ENCODE results near the gene DOCK4. TPM values are rescaled to one million over a fixed set of nuclear protein-coding genes. Genes with fewer than 3 reads are reported as not detected.
A peak's percentile ranks its signal among the peaks of the same experiment; 100 is the strongest.

The DOCK4 gene
- total and polyA plus RNA-seq, 10 of the 15 experiments (the other 5 are each of a cell fraction or from before 2014, with no cell fraction given): 0.03 to 0.73 (median 0.38) TPM

DNA sequence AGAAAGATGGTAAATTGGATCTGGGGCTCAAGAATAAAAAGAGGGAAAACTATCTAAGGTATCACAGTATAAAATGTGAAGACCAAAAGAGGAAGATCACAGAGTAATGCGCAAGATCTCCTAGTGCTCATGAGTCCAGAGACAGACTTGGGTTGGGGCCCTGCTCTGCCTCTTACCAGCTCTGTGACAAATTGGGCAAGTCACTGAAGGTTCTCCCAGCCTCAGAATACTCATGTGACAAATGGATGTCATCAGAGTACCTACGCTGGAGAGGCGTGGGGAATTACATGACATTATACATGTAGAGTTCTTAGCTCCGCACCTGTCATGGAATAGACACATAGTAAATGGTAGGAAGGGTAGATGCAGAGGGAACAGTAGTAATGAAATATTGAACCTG is 124.4 kb downstream of the DOCK4 start:
- Histone ChIP-seq H2AFZ (ENCODE audit: control insufficient read depth, low read depth, low read length) (no peak overlapping the region), H3K4me2 (ENCODE audit: control insufficient read depth, insufficient read depth) (no peak overlapping the region), H3K9me3 (replicated peaks; ENCODE audit: control insufficient read depth, insufficient read depth, low read length) (no peaks in the 10 kb centered on the region; the same call in 2 of the 3 replicates), H3K4me3 (no peak overlapping the region), H3K79me2 (ENCODE audit: control insufficient read depth, insufficient read depth, low read length) (no peaks in the 10 kb centered on the region), H3K27ac (ENCODE audit: control insufficient read depth, insufficient read depth) (no peak overlapping the region), H4K20me1 (ENCODE audit: control insufficient read depth, insufficient read depth) (no peaks in the 10 kb centered on the region), H3K4me1 (ENCODE audit: control insufficient read depth, insufficient read depth, low read length) (peaks cover 28% of the 10 kb centered on the region), H3K27me3 (replicated peaks in 1 of 2; ENCODE audit: control insufficient read depth in 2 of 2, insufficient read depth in 2 of 2, low read length in 1 of 2) (no peaks in the 10 kb centered on the region), H3K9ac (ENCODE audit: control insufficient read depth, insufficient read depth, low read length) (no peak overlapping the region), H3K36me3 (ENCODE audit: control insufficient read depth in 2 of 2, insufficient read depth in 2 of 2, low read length in 1 of 2) (no peaks in the 10 kb centered on the region)
- BruUV-seq (replicated peaks): no TSS peak
- TF ChIP-seq RBBP5 (conservative IDR thresholded peaks at IDR 0.05): no peak
- TF ChIP-seq, protein P1, sequence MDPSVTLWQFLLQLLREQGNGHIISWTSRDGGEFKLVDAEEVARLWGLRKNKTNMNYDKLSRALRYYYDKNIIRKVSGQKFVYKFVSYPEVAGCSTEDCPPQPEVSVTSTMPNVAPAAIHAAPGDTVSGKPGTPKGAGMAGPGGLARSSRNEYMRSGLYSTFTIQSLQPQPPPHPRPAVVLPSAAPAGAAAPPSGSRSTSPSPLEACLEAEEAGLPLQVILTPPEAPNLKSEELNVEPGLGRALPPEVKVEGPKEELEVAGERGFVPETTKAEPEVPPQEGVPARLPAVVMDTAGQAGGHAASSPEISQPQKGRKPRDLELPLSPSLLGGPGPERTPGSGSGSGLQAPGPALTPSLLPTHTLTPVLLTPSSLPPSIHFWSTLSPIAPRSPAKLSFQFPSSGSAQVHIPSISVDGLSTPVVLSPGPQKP (IDR thresholded peaks at IDR 0.05; ENCODE audit: low read depth, low read length): no peak
- no peak for FAIRE-seq
- RAD21 ChIA-PET (ENCODE audit: unreplicated experiment): no interaction called here
- CTCF ChIA-PET: interaction anchor here (1.9 kb wide), 1 partner anchor 415 kb away, joined by 4 read pairs; no protein-coding TSS in a partner anchor
- POLR2A ChIA-PET: no interaction called here
- SMC1A ChIA-PET (ENCODE audit: uncharacterized antibody, unreplicated experiment): interaction anchor here (0.6 kb wide), 1 partner anchor 132 kb away, joined by 3 read pairs; no protein-coding TSS in a partner anchor
- 98% methylated on average over 4 of the region's 4 CpGs for WGBS (ENCODE audit: insufficient coverage, insufficient replicate concordance, low lambda C conversion rate, missing lambda C conversion rate)
- intact Hi-C loops (cut with micrococcal nuclease; ENCODE audit: unreplicated experiment): loop anchor here (5.0 kb wide), 1 partner anchor 126 kb away; the partner anchor contains the start of genes DOCK4 and ZNF277
- in situ Hi-C loops (cut with MboI): no loop called here
- ATAC-seq: no peak
- no peak for DNase-seq (ENCODE audit: low read depth, low spot score)

DNA sequence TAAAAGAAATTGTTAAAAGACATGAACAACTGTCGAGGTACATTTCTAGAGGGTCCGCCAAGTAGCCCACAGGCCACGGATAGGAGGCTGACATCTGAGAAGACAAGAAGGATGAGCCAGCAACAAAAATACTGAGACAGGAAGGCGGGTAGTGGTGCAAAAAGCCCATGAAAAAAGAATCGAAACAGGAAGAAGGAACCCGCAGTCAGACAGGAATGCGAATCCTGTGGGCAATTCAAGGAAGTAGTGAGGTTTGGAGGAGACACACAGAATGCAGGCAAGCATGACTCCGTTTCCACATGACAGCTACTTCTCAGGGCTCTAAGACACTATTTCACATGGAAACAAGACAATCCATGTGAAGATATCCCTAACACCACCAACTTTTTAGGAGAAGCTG is 125.2 kb downstream of the DOCK4 start:
- FAIRE-seq (no peak), DNase-seq (ENCODE audit: low read depth, low spot score) (peak; percentile 64), ATAC-seq (peak; percentile 55)
- no peaks in the 10 kb centered on the region for H4K20me1 ChIP-seq (ENCODE audit: control insufficient read depth, insufficient read depth)
- no TSS peak for BruUV-seq (replicated peaks)
- H3K9me3 ChIP-seq (replicated peaks; ENCODE audit: control insufficient read depth, insufficient read depth, low read length): no peaks in the 10 kb centered on the region; the same call in 2 of the 3 replicates
- H3K4me3 ChIP-seq: peak overlapping the region; percentile 44; the same call in 1 of the 2 replicates
- H3K79me2 ChIP-seq (ENCODE audit: control insufficient read depth, insufficient read depth, low read length): no peaks in the 10 kb centered on the region
- peaks cover 28% of the 10 kb centered on the region for H3K4me1 ChIP-seq (ENCODE audit: control insufficient read depth, insufficient read depth, low read length)
- in situ Hi-C loops (cut with MboI): no loop called here
- peak overlapping the region; percentile 70 for H3K4me2 ChIP-seq (ENCODE audit: control insufficient read depth, insufficient read depth)
- H3K27me3 ChIP-seq (replicated peaks in 1 of 2; ENCODE audit: control insufficient read depth in 2 of 2, insufficient read depth in 2 of 2, low read length in 1 of 2): no peaks in the 10 kb centered on the region
- WGBS (ENCODE audit: insufficient coverage, insufficient replicate concordance, low lambda C conversion rate, missing lambda C conversion rate): 0% methylated on average over 8 of the region's 8 CpGs
- RAD21 ChIA-PET (ENCODE audit: unreplicated experiment): interaction anchor here (1.4 kb wide), 1 partner anchor 25 kb away, joined by 6 read pairs; no protein-coding TSS in a partner anchor
- POLR2A ChIA-PET: interaction anchor here (1.5 to 1.7 kb wide), 2 partner anchors 10 to 25 kb away, joined by 5 to 7 read pairs; no protein-coding TSS in a partner anchor
- CTCF ChIA-PET: interaction anchor here (1.1 to 1.9 kb wide), 2 partner anchors 150 to 415 kb away, joined by 3 to 4 read pairs; no protein-coding TSS in a partner anchor
- intact Hi-C loops (cut with micrococcal nuclease; ENCODE audit: unreplicated experiment): loop anchor here (5.0 kb wide), 1 partner anchor 126 kb away; the partner anchor contains the start of genes DOCK4 and ZNF277
- no peaks in the 10 kb centered on the region for H3K36me3 ChIP-seq (ENCODE audit: control insufficient read depth in 2 of 2, insufficient read depth in 2 of 2, low read length in 1 of 2)
- SMC1A ChIA-PET (ENCODE audit: uncharacterized antibody, unreplicated experiment): interaction anchor here (0.6 to 3.2 kb wide), 2 partner anchors 132 to 371 kb away, joined by 3 to 7 read pairs; no protein-coding TSS in a partner anchor
- H2AFZ ChIP-seq (ENCODE audit: control insufficient read depth, low read depth, low read length): peak overlapping the region; percentile 68
- H3K27ac ChIP-seq (ENCODE audit: control insufficient read depth, insufficient read depth): peak overlapping the region; percentile 61
- peak overlapping the region; percentile 22; the same call in 1 of the 2 replicates for H3K9ac ChIP-seq (ENCODE audit: control insufficient read depth, insufficient read depth, low read length)
- peak in 1 of 2 experiments; percentile 99; a peak in 2 of 4 replicates for TF ChIP-seq ETV6 (conservative IDR thresholded peaks at IDR 0.05 in 1 of 2, IDR thresholded peaks at IDR 0.05 in 1 of 2; ENCODE audit: borderline replicate concordance in 1 of 2, low read depth in 1 of 2)
- peak; percentile 83 for TF ChIP-seq IKZF1 (conservative IDR thresholded peaks at IDR 0.05)
- 0 out of 2 replicates have a peak, but pooled peaks have one; percentile 12 for TF ChIP-seq BCL11A (IDR thresholded peaks at IDR 0.05; ENCODE audit: low read depth, low read length)
- TF ChIP-seq PAX5 (IDR thresholded peaks at IDR 0.05; ENCODE audit: borderline replicate concordance, low read depth, low read length): peak; percentile 100
- peak; percentile 51 to 76 for TF ChIP-seq IKZF2 (IDR thresholded peaks at IDR 0.05)
- TF ChIP-seq, protein P2, sequence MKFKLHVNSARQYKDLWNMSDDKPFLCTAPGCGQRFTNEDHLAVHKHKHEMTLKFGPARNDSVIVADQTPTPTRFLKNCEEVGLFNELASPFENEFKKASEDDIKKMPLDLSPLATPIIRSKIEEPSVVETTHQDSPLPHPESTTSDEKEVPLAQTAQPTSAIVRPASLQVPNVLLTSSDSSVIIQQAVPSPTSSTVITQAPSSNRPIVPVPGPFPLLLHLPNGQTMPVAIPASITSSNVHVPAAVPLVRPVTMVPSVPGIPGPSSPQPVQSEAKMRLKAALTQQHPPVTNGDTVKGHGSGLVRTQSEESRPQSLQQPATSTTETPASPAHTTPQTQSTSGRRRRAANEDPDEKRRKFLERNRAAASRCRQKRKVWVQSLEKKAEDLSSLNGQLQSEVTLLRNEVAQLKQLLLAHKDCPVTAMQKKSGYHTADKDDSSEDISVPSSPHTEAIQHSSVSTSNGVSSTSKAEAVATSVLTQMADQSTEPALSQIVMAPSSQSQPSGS (IDR thresholded peaks at IDR 0.05; ENCODE audit: low read length): peak; percentile 53
- TF ChIP-seq WRNIP1 (IDR thresholded peaks at IDR 0.05; ENCODE audit: borderline replicate concordance, low read depth, low read length): no peak
- peak; percentile 40; the same call in 1 of the 2 replicates for TF ChIP-seq NFIC (IDR thresholded peaks at IDR 0.05; ENCODE audit: low read depth, low read length)
- TF ChIP-seq MEF2A (IDR thresholded peaks at IDR 0.05; ENCODE audit: insufficient read depth, low read depth, low read length): no peak
- TF ChIP-seq EED (IDR thresholded peaks at IDR 0.05; ENCODE audit: low read depth): peak; percentile 83
- peak in 1 of 2 experiments; percentile 72; a peak in 2 of 3 replicates for TF ChIP-seq EGR1 (IDR thresholded peaks at IDR 0.05; ENCODE audit: borderline replicate concordance in 1 of 2, low read depth in 2 of 2, low read length in 2 of 2)
- 0 out of 2 replicates have a peak, but pooled peaks have one; percentile 36 for TF ChIP-seq SPI1 (IDR thresholded peaks at IDR 0.05; ENCODE audit: borderline replicate concordance, insufficient read depth, low read depth, low read length)
